ENCODE results near the gene NAV2.
A peak's percentile ranks its signal among the peaks of the same experiment; 100 is the strongest.

NAV2 gene

DNA sequence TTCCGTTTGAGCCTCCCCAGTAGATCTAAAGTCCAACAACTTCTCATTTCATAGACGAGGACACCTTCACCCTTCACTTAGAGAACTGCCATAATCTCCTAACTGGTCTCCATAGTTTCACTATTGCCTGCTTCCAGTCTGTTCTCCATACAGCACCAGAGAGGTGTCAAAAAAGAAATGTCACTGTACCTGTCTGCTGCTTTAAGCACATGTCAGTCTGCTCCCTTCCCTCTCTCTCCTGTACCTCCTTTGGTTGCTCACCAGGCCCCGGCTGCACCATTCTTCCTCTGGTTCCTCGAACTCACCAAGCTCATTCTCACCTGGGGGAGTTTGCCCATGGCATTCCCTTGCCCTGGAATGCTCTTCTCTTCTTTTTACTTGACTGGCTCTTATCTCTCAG is 75.8 kb downstream of the NAV2 start:
- DNase-seq: no peak

DNA sequence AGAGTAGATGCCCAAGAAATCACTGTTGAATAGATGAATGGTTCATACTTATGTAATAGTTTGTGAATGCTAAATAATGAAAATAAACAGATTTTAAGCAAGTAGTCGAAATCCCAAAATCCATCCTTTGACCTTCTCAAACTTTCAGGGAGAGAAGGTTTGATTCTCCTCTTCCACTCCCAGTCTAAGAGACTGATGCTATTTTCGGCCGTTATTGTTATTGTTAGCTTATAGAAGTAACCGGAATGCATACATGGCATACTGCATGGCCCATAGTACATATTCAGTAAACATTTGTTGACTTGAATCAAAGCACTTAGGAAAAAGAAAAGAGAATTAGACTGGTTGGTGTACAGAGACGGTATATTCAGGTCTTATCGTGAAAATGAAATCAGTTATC is 76.6 kb downstream of the NAV2 start:
- no peak for DNase-seq

DNA sequence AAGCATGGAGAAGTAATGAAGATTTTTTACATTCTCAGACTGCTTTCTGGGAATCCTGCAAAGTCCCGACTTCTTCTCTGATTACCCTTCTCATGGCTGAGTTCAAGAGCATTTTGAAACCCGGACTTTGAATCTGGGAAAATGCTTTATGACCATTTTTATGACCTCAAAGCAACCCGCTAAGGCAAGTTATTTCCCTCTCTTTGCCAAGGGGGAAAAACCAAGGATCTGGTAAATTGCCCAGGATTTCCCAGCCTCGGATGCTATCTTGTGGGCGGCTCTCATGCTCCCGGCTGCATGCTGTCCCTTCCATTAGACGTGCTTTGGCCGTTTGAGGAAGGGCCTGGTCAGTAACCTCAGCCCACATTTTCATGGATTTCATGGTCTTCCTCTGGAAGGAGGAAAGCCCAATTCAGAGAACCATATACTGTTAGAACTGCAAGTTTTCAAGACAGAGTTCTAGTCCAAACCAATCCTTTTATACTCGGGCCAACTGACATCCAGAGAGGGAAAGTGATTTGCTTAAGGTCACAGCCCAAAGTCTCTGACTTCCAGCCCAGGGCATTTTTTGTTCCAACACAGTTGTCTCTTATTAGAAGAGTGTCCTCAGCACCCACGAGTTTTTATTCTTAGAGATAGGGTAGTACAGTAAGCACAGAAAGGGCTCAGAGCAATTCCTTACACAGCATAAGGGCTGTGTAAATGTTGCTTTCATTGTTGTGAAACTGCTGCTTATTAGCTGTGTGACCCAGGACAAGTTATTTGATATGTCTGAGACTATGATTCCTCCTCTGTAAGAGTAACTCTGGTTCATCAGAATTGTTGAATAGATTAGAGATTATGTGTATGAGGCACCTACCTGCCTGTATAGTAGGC is 77.4 kb downstream of the NAV2 start:
- DNase-seq: no peak

DNA sequence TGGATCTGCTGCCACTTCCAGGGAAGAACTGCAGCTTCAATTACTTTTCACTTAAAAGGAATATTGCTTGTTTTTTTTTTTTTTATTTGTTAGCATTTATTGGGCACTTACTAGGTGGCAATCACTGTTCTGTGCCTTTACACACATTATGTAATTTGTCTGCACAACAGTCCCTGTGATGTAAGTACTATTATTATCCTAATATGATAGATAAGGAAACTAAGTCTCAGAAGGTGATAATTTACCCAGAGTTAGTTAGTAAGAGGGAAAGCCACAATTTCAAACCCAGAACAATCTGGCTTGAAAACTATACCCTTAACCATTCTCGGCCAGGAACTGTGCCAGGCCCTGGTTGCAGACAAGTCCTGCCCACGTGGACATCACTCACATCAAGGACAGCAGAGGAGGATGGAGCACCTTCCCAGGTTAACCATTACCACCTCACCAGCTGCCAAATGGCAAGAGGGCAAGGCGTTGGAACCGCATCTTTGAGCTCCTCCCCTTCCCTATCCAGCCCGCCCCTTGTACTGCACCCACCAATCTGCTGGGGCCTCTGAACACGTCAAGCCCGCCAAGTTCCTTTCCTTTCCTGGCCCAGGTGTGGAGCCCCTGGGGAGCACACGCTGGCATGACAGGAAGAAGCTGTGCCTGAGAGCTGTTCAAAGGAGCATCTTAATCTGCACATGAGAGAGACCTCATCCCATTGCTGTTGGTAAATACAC is 78.4 kb downstream of the NAV2 start:
- DNase-seq: no peak

DNA sequence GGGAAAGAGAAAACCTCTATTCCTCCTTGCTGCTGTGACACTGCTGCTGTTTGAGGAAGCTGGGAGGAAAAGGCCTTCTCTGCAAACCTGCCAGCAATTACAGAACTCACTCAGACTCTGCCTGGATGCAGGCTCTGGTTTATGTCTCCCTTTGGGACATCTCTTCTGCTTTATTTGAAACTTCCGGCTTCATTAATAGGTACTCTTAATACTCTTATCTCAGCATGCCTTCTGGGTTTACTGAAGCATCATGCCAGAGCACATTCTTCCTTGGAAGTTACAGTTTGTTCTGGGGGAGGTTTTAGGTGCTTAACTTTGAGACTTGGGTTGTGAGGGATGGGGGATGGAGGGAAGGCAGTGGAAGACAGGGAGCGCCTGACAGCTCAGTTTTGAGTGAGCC is 79.9 kb downstream of the NAV2 start:
- DNase-seq: no peak

DNA sequence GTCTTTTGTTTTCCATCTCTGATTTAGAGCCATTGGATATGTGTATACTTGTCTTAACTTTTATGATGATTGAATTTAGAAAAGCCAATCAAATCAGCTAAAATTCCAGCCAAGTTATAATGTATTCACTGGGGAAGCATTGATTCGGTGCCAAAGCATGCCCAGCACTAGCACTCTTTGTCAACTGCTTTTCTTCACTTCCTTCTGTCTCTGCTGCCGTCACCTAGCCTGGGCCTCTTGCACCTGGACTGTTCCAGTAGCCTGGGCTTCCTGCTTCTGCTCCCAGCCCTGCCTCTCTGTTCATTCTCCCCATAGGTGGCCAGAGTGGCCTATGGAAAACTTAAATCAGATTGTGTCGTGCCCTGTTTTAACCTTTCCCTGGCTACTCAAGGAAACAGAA is 80.7 kb downstream of the NAV2 start:
- no peak for DNase-seq

DNA sequence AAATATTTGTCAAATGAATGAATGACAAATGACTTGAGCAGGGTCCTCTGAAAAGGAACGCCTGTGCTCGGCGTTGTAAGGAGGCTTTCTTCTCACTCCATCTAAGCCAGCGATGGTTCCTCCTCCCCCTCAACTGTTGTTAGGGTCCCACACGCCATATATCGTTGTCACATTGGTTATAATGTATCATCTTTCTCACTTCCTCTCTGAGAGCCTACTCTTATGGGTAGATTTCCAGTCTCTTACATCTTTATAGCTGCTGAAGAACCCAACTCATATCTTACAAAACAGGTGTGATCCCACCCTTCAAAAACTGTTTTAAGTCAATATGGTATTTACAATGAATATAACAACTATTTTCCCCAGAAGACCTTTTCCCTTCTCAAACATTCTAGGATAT is 81.5 kb downstream of the NAV2 start:
- no peak for DNase-seq

DNA sequence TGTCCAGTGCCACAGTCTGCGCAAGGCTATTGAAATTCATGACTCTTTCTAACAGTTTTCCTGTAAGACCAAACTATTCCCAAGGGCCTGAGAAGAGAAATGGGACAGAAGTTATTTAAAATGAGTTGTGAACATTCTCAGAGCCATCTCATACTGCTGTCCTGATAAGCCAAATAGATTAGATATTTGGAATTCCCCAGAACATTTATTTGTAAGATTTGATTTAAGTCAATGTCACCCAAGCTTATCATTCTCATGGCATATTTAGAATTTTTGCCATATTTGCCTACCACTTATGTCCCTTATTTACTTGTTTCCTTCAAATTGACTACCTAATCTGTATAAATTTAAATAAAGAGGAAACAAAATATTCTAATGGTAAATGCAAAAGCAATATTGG is 82.4 kb downstream of the NAV2 start:
- no peak for DNase-seq

DNA sequence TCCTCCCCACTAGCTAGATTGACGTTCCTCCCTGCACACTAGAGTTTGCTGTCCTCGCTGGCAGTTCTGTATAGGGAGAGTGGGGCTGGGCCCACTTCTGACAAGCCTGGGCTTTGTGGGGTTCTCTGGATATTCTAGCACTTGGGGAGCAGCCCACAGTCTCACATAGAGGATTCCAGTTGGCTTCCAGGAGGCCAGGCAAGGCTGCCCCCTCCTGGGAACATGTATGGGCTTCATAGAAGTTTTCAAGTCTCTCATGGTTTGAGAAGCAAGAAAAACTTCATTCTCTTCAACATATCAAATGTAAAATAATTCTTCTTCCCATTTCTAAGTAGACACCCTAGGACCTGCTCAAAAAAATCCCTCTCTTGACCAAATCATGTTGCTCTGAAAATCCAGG is 87.5 kb downstream of the NAV2 start:
- no peak for DNase-seq

DNA sequence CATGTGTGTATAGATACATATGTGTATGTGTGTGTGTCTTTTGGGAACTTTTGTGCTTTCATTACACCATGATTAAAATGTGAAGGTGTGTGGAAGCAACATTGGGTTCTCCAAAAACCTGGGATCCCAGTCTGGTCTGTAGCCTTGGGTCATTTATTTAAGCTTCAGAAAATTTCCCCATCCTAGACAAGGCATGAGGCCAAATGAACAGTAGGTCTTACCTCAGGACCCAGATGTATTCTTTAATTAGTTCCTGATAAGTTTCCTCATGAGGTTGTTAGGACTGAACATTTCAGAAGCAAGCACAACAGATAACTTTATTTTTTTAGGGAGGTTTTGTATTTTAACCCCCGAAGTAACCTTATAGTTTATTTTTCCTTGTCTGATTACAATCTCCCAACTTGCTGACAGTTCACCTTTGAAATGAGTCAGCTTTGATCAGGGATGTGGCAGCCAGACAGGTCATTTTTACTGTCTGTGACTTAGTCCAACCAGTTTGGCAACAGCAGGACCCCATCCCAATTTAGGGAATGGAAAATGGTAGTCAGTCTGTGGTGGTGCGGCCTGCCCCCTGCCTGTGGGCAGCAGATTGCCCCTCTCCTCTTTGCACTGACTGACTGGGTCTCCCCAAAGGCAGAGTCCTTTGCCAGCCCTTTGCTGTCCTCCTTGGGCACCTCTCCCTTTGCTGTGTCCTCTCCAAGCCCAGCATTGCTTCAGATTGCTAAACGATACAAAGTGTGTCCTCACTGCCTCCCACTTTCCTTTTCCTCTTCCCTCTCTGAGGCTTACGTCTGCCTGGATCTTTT is 88.3 kb downstream of the NAV2 start:
- DNase-seq: no peak

DNA sequence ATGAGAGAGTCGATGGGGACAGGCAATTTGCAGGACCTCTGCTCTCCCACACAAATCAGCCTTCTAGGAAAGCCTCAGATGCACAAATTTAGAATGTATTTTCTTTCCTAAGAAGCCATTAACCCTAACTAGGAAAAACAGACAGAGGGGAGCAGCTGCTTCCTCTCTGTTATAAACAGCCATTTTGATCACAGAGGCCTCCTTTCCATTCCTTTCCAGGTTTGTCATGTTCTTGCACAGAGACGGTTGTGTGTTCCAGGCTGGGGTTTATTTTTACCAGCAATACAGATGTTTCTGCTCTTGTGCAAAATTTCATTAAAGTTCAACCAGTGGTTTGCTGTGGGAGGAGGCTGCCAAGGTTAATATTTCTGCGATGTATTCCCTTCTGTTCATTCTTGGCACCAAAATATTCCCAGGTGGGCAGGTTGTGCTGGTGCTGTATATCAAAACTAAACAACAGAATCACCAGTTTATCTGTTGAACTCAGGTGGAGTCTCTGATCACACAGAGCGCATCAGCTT is 90.2 kb downstream of the NAV2 start:
- no peak for DNase-seq

DNA sequence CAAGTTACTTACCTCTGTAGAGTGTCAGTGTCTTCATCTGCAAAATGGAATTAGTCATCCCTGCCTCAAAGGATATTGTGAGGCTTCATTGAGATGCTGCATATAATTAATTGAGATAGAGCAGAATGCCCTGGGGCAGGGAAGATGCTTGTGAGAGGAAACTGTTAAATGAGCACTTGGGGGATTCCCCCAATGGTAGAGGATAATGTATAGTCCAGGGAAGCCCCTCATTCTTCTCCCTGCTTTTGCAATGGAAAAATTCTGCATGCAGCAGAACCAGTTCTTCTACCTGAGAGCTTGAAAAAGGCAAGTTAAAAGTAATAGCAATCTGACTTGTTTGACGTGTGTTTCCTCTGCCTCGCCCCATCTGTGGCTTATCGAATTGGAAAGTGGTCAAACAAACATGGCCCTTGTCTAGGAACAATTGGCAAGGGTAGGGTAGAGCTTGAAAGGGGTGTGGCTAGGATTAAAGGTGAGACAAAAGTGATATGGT is 90.9 kb downstream of the NAV2 start:
- DNase-seq: no peak

DNA sequence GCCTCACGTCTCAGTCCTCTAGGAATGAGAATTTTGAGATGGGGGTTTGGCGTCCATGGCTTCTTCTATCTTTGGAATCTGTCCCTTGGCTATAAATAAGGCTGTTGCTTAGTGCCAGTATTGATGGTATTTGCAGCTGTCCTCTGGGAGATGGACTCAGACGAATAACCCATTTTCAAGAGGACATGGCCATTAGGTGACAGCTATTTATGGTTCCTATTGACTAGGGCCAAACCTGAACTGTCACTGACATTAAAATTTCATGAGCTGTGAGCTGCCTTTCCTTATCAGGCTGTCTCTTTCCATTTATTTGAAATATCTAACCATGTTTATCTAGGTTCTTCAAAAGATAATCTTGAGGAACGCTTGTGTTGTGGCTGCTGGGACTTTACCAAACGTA is 92.7 kb downstream of the NAV2 start:
- no peak for DNase-seq

DNA sequence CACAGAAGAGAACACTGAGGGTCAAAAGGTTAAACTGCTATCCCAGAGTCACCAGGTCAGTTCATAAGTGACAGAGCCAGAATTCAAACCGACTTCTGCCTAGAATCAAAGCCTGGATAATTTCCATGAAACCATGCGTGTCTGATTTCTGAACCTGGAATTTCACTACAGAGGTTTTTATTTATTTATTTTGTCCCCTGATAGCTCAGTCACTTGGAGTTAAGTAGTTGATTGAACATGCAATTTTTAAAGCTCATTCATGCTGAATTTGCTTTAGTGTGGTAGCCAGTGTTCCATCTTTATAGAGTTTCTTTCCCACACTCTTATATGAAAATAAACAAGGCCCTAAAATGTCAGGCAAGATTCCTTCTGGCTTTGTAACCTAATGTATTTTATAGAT is 93.2 kb downstream of the NAV2 start:
- DNase-seq: no peak

DNA sequence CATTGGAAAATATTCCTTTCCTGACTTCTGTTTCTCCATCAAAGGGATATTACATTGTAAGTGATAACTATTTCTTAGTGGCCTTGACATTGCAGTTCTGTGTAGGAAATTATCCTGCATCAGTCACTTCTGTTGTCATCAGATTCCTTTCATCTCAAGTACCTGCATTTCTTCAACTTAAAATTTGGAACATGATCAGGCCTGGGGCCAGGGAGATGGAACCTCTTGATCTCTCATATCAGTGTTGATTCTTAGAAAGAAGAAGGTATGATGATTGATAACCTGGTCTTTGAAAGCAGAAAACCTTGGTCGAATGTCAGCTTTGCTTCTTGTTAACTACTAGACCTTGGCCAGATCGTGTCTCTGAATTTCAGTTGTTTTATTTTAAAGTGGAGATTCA is 93.6 kb downstream of the NAV2 start:
- DNase-seq: no peak

DNA sequence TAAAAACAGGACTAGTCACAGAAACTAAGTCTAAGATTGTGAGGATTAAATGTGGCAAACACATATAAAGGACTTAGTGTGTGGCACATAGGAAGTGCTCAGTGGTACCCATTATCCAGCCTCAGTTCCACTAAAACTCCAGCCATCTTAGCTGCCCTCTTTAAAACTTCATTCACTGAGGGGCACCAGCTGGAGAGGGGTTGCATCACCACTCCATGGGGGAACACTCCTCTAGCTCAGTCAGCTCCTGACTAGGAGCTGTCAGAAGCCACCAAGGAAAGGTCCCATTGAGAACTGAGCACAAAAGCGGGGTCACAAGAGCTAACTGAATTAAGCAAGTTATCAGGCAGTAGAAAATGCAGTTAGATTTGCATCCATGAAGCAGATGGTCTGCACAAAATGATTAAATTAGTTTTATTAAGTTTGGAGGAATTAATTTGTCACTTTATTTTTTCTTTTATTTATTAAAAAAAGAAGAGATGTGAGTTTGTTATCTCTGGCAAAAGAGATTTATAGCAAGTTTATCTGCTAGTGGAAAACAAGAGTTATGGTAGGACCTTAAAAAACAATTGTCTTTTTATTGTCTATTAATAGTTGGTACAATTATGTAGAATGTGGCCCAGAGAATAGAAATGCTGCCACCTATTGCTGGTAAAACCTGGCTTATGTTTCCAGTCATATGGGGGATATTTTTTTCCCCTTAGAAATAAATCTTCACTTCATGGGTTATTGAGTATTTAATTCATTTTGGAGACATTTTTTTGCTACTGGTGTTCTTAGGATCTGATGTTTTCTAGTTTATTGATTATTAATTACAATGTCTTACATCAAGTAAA is 95.7 kb downstream of the NAV2 start:
- peak in 1 of 2 experiments; percentile 85 for DNase-seq

DNA sequence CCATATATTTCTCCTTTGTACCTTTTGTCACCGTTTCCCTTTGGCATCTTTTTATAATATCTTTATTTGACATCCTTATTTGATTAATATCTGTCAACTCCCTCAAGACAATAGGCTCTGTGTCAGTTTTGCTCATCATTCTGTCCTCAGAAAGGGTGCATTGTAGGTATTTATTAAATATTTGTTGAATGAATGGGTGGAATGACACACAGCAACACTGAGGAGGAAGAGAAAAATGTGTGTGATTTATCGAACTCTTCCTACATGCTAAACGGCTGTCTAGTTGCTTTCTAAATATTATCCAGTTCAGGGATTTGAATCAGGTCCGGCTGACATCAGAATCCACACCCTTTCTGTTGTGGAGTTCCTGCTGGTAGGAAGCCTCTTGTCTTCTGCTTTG is 98.2 kb downstream of the NAV2 start:
- DNase-seq: no peak

DNA sequence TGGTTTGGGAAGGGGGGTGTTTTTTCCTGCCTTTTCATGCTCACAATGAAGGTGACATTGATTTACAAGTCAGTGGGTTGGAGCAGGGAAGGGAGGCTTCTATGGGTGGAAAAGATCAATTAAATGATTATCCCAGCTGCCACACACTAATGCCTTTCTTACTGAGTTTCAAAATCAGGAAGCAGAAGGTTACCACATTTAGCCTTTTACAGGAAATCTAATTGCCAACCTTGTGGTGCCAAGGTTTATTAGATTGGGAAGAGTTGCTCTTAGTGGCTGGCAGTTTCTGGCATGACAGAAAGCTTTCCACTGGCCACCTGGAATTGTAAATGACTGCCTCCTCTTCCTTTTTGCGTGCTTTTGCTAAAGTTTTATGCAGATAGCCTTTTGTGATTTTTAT is 98.7 kb downstream of the NAV2 start:
- DNase-seq: no peak

DNA sequence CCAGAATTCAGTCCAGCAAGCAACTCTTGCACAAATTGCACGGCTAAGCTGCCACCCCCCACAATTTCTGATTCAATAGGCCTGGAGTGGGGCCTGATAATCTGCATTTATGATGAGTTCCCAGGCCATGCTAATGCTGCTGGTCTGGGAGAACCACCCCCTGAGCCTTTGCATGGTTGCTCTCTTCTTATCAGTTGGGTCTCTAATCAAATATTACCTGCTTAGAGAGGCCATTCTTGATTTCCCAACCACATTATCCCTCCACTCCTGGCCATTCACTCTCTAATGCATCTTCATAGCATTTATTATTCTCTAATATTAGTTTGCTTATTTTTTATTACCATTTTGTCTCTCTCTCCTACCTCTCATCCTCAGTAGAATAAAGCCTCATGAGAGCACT is 99.5 kb downstream of the NAV2 start:
- no peak for DNase-seq

DNA sequence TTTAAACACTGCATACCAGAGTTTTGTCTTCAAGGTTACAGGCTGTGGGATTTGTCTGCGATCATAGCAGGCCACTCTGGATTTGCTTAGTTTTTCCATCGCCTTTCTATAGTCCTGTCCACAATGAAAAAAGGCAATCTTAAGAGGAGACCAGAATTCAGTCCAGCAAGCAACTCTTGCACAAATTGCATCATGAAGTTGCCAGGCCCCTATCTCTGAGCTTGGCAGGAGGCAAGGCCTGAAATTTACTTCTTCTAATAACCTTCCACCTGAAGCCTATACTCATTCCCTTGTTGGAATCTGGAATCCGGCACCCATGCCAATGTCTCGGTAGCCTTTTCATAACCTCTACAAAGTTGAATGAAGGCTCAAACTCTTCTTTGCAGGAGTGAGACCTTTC is 100.1 kb downstream of the NAV2 start:
- DNase-seq: no peak

DNA sequence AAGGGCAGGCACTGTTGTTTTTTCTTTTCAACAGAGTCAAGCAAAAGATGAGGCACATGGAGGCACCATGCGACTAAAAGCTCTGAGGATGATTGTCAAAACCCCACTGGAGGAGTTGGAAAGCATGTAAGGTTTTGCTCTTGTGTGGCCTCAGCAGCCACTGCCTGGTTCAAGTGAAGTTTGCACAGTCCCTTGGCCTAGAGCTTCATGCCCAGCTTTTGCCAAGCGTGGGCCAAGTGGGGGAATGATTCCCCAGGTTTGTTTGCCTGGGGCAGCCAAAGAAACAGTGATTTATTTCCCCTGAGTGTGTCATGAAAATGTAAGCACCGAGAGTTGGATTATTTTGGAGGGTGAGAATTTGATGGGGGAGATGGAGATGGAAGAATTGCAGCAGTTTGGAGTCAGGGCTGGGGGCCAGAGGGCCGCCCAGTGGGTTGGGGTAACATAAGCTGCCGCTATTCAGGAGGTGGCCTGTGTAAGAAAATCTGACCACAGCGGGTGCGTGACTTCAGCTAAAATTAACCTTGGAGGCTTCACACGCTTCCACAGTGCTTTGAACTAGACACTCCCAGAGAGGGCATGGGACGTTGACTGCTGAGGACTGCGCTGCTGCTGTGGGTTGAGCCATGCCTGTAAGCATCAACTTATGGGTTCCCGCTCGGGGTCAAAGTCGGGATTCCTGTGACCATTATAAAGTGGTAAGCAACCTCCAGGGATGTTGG is 100.7 kb downstream of the NAV2 start:
- DNase-seq: no peak

DNA sequence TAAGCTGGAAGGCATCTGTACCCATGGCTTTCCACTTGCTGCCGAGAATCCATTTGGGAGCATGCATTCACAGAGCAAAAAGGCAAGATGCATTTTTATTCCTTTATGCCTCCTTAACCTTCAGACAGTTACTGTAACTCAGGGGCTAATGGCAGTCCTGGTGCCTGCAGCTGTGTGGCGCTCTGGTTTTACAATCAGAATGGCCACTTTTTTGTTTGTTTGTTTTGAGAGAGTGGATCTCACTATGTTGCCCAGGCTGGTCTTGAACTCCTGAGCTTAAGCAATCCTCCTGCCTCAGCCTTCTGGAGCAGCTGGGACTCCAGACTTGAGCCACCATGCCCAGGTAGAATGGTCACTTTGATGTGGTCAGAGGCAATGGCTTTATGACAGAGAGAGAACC is 101.8 kb downstream of the NAV2 start:
- no peak for DNase-seq

Data from NCI-H187 (cell line).